ENCODE measurements around the gene MUCL3.
"Not testable (repeated sequence)": the region's sequence is repeated elsewhere in the genome, so short reads cannot be mapped to it uniquely, and the experiment has no call there.

MUCL3 gene

DNA sequence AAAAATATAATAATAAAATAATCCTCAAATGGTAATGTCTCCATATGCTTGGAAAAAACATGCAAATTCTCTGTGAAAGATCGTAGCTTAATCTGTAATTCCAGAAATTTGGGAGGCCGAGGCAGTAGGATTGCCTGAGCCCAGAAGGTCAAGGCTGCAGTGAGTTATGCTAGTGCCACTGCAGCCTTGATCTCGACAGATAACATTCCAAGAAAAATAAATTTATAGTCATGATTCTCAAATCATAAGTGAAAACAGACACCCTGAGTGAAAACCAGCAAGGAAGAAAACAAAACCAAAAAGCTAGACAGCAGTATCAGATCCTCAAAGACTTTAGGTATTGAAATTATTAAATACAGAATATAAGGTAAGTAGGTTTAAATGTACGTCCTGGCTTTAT is 38.9 kb downstream of the MUCL3 start:
- no peak for DNase-seq (ENCODE audit: low read depth in 3 of 3)

DNA sequence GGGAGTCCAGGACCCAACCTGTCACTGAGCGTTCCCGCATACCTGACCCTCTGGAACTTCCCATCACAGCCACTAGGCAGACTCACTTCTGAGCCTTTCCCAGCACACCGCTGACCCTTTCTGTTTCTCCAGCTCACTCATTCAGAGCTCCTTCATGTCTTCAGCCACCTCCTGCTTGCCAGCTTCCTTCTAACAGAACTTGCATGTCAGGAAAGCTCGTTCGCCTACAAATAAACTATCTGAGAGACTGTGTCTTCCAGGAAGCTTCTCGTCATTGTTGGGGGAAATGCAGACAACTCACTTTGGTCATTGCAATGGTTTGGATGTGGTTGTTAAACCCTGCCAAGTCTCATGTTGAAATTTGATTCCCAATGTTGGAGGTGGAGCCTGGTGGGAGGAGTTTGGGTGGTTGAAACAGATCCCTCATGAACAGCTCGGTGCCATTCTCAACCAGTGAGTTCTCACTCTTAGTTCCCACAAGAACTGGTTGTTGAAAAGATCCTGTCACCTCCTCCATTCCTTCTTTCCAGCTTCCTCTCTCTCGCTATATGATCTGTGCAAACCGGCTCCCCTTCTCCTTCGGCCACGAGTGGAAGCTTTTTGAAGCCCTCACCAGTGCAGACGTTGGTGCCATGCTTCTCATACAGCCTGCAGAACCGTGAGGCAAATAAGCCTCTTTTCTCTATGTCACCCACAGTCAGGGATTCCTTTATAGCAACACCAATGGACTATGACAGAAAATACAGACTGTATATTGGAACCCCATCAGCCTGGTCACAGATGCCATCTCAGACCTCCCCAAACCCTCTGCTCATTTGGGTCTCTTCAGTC is 41.4 kb downstream of the MUCL3 start:
- no peak for DNase-seq (ENCODE audit: low read depth in 3 of 3)

DNA sequence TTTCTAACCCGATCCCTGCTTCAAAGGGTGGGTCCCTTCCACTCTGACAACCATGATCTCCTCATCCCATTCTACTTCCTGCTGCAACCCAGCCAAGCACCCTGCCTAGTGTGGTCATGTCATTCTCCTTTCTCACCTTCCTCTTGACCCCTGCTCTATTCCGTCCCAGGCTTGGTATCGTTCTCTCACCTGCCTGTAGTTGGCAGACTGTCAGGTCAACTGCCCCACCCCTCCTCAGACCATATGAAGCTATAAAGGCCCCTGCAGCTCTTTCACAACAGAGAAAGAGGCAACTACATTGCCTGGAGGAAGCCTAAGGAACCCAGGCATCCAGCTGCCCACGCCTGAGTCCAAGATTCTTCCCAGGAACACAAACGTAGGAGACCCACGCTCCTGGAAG is 42.7 kb downstream of the MUCL3 start, which contains the start of gene MUC21:
MUC21 (plus strand) TSS at position 280 of the 400 bp plus-strand sequence. CDS start 241 bp downstream, outside the sequence.
- no peak for DNase-seq (ENCODE audit: low read depth in 3 of 3)

DNA sequence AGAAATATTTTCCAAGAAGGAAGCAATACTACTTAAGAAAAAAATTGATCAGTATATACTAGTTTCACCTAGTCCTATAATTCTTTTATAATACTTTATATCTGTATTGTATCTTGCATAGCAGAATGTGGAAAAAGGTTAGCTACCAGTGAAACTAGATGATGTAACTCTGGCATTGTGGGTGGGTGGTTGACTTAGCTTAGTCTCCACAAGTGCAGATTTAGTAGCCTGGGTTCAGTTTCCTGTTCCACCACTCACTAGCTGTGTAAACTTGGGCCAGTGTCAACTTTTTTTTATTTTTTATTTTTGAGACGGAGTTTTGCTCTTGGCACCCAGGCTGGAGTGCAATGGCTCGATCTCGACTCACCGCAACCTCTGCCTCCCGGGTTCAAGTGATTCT is 44.7 kb downstream of the MUCL3 start:
- no peak for DNase-seq (ENCODE audit: low read depth in 3 of 3)

DNA sequence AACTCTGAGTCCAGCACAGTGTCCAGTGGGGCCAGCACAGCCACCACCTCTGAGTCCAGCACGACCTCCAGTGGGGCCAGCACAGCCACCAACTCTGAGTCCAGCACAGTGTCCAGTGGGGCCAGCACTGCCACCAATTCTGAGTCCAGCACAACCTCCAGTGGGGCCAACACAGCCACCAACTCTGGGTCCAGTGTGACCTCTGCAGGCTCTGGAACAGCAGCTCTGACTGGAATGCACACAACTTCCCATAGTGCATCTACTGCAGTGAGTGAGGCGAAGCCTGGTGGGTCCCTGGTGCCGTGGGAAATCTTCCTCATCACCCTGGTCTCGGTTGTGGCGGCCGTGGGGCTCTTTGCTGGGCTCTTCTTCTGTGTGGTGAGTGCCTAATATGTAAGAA is 46.5 kb downstream of the MUCL3 start:
- no peak for DNase-seq (ENCODE audit: low read depth in 3 of 3)

DNA sequence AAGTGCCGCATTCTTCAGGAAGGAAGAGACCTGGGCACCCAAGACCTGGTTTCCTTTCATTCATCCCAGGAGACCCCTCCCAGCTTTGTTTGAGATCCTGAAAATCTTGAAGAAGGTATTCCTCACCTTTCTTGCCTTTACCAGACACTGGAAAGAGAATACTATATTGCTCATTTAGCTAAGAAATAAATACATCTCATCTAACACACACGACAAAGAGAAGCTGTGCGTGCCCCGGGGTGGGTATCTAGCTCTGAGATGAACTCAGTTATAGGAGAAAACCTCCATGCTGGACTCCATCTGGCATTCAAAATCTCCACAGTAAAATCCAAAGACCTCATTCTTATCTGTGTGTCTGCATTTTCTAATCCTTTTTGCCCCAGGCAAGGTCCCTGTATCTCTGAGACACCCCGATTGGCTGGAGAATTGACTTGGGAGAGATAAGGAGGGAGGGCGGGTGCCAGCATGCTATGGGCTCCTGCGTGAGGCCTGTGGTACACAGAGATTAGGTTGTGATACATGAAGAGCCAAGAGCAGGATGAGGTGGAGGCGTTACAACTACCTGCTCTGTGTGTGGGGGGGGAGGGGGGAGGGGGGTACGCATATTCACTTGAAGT is 47.5 kb downstream of the MUCL3 start:
- DNase-seq (ENCODE audit: low read depth in 3 of 3) = no peak

DNA sequence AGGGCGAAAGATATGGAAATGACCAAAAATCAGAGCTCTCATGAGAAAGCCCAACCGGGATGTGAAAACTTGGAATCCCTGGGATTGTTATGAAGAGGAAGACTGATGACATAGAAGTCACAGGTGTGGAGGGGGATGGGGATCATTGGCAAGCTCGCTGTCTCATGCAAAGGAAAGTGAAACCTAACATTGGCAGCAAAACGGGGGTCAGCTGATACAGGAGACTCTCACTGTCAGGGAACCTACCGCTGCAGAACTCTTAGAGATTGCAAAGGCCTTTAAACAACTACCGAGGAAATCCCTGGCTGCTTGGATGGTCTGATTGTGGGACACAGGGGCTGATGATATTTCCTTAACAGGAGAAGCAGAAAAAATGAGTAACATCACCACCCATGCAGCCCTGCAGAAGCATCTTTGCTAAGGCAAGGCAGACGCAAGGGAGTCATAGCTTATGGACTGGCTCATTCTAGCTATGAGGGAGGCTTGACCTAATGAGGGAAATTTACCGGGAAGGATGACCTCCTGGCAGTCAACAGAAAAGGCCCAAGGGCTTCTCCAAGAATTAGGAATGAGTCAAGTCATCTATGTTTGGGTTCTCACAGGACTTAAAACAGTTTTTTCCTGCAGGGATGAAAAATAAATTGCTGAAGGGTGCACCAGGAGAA is 49.8 kb downstream of the MUCL3 start:
- DNase-seq (ENCODE audit: low read depth in 3 of 3) = no peak

DNA sequence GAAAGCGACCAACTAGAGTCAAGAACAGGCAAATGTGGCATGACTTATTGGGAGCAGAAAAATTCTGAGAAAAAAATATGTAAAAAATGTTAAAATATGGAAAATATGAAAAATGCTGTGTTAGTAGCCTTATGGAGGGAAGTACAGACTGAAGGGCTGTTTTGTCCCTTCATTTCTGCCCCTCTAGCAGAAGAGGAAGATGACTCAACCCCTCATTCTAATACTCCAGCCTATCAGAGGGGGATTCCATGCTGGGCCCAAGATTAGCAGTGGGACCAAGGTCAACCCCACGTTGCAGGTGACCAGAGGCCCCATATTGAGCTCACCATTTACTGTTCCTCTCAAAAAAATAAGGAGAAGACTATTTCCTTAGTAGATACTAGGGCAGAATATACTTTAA is 51.1 kb downstream of the MUCL3 start:
- DNase-seq (ENCODE audit: low read depth in 3 of 3) = no peak

DNA sequence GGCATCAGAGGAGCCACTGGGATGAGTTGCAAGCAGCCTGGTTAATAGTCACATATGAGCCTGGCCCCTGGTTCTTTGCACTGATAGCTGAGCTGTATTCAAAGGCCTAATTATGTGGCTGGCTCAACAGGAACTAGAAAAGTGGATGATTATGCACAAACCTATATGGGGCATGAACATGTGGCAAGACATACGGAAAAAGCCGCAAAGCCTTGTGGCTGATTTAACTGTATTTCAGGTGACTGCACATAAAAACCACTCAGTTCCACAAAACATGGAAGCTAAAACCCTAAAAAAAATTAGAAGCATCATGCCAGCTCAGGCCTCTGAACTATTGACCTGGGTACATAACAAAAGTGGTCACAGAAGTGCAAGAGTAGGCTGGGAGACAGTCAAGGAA is 56.5 kb downstream of the MUCL3 start:
- DNase-seq (ENCODE audit: low read depth in 3 of 3) = no peak

DNA sequence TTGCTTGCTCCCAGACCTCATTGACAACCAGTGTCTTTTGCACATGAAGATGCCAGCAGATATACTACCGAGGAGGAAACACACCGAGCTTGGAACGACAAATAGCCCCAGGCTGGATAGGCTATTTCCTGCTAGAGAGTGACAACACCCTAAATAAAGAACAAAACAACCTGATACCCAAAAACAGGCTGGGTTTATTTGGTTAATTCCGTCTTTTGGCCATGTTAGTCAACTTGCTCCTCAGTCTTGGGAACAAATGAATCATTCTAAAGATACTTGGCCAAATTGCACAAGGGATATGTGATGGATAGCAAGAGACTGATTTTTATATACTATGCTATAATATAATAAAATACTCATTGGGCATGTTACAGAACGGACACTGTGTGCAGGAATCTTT is 58.0 kb downstream of the MUCL3 start:
- no peak for DNase-seq (ENCODE audit: low read depth in 3 of 3)

DNA sequence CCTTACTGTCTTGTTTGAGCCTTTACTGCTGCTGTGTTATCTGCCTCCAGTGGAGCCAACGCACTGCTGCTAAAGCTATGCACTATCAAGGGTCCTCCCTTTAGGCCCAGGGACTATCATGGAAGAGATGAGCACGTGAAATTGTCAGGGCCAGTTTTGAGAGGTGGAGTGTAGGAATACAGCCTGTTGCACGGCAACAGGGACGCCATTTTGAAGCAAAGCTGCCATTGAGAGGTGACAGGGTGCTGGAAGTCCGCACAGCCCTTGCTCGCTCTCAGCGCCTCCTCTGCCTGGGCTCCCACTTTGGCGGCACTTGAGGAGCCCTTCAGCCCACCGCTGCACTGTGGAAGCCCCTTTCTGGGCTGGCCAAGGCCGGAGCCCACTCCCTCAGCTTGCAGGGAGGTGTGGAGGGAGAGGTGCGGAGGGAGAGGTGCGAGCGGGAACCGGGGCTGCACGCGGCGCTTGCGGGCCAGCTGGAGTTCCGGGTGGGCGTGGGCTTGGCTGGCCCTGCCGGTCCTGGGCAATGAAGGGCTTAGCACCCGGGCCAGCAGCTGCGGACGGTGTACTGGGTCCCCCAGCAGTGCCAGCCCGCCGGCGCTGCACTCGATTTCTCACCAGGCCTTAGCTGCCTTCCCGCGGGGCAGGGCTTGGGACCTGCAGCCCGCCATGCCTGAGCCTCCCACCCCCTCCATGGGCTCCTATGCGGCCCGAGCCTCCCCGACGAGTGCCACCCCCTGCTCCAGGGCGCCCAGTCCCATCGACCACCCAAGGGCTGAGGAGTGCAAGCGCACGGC is 59.5 kb downstream of the MUCL3 start:
- not testable (repeated sequence) for DNase-seq (ENCODE audit: low read depth in 3 of 3)

DNA sequence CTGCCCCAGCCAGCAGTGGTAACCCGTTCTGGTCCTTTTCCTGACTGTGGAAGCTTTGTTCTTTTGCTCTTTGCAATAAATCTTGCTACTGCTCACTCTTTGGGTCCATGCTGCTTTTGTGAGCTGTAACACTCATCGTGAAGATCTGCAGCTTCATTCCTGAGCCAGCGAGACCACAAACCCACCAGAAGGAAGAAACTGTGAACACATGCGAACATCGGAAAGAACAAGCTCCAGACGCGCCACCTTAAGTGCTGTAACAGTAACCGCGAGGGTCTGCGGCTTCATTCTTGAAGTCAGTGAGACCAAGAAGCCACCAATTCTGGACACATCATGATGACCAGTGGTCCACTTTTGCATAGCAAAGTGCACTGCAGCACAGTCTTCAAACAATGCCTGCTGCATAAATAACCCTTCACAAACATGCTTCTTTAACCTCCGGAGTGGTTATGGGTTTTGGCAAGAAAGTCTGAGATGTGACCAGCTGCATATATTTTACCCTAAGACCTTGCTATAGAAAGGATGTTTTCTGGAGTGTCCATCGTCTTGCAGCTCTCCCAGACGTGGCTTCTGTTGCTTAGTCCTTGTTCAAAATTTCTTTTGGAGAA is 60.6 kb downstream of the MUCL3 start:
- DNase-seq (ENCODE audit: low read depth in 3 of 3) = no peak

DNA sequence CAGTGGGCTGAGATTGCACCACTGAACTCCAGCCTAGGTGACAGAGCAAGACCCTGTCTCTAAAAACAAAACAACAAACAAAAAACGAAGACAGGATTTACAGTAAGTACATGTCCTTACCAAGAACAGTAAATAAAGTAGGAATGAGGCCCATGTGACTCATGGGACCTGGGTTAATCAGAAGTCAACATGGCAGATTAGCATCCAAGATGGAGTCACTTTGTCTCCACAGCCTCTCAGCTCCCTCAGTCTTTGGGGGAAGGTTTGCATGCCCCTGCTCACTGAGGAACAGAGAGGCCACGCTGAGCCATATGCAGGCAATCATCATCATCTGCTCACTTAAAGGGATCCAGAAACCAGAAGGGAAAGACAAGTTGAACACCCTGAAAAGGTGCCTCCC is 61.7 kb downstream of the MUCL3 start:
- DNase-seq (ENCODE audit: low read depth in 3 of 3) = no peak
